ENCODE measurements around the gene FRMPD4.
"Not testable (repeated sequence)": the region's sequence is repeated elsewhere in the genome, so short reads cannot be mapped to it uniquely, and the experiment has no call there.

FRMPD4 gene

GRCh38 chrX:12497832-12498591 is 359.7 kb downstream of the FRMPD4 start:
- Mint-ChIP-seq H3K9me3 (peaks cover 5% of the 10 kb centered on the region), H3K27ac (no peak overlapping the region), H3K27me3 (ENCODE audit: low read depth) (no peaks in the 10 kb centered on the region), H3K36me3 (ENCODE audit: low read depth) (no peaks in the 10 kb centered on the region), H3K4me1 (no peaks in the 10 kb centered on the region), H3K4me3 (no peak overlapping the region)
- no peak for TF ChIP-seq CTCF (IDR thresholded peaks at IDR 0.05; ENCODE audit: unreplicated experiment in 3 of 3)

GRCh38 chrX:12505127-12505526 is 366.9 kb downstream of the FRMPD4 start:
- Mint-ChIP-seq H3K4me1 (no peaks in the 10 kb centered on the region), H3K27me3 (ENCODE audit: low read depth) (no peaks in the 10 kb centered on the region), H3K36me3 (ENCODE audit: low read depth) (no peaks in the 10 kb centered on the region), H3K27ac (no peak overlapping the region), H3K4me3 (no peak overlapping the region), H3K9me3 (peaks cover 6% of the 10 kb centered on the region)
- TF ChIP-seq CTCF (IDR thresholded peaks at IDR 0.05; ENCODE audit: unreplicated experiment in 3 of 3), result no peak

- H3K27ac Mint-ChIP-seq; H3K4me1 Mint-ChIP-seq; H3K4me3 Mint-ChIP-seq; H3K36me3 Mint-ChIP-seq (ENCODE audit: low read depth); H3K27me3 Mint-ChIP-seq (ENCODE audit: low read depth): not testable (repeated sequence)
- peaks cover 53% of the 10 kb centered on the region for H3K9me3 Mint-ChIP-seq
These were observed 377.1 kb downstream of the FRMPD4 start for GRCh38 chrX:12515384-12515783.

GRCh38 chrX:12526306-12526705 is 388.0 kb downstream of the FRMPD4 start:
- Mint-ChIP-seq H3K27ac (no peak overlapping the region), H3K36me3 (ENCODE audit: low read depth) (no peaks in the 10 kb centered on the region), H3K27me3 (ENCODE audit: low read depth) (no peaks in the 10 kb centered on the region), H3K4me1 (no peaks in the 10 kb centered on the region), H3K9me3 (no peaks in the 10 kb centered on the region), H3K4me3 (no peak overlapping the region)
- TF ChIP-seq CTCF (IDR thresholded peaks at IDR 0.05; ENCODE audit: unreplicated experiment in 3 of 3), result no peak

- H3K27me3 Mint-ChIP-seq (ENCODE audit: low read depth); H3K27ac Mint-ChIP-seq; H3K4me3 Mint-ChIP-seq; H3K36me3 Mint-ChIP-seq (ENCODE audit: low read depth); H3K4me1 Mint-ChIP-seq: not testable (repeated sequence)
- peaks cover 19% of the 10 kb centered on the region for H3K9me3 Mint-ChIP-seq
These were observed 399.8 kb downstream of the FRMPD4 start for GRCh38 chrX:12538096-12538495.

GRCh38 chrX:12542251-12542650 is 404.0 kb downstream of the FRMPD4 start:
- not testable (repeated sequence) for H3K27ac Mint-ChIP-seq; H3K4me3 Mint-ChIP-seq; H3K4me1 Mint-ChIP-seq; H3K36me3 Mint-ChIP-seq (ENCODE audit: low read depth); H3K27me3 Mint-ChIP-seq (ENCODE audit: low read depth)
- peaks cover 17% of the 10 kb centered on the region for H3K9me3 Mint-ChIP-seq

GRCh38 chrX:12548341-12548740 is 410.1 kb downstream of the FRMPD4 start:
- Mint-ChIP-seq H3K4me3 (no peak overlapping the region), H3K4me1 (no peaks in the 10 kb centered on the region), H3K36me3 (ENCODE audit: low read depth) (no peaks in the 10 kb centered on the region), H3K27me3 (ENCODE audit: low read depth) (no peaks in the 10 kb centered on the region), H3K27ac (no peak overlapping the region), H3K9me3 (peaks cover 3% of the 10 kb centered on the region)
- no peak for TF ChIP-seq CTCF (IDR thresholded peaks at IDR 0.05; ENCODE audit: unreplicated experiment in 3 of 3)
